Osteoblast (primary cell): ENCODE results near the gene ZNF12. TPM values are rescaled to one million over a fixed set of nuclear protein-coding genes. Genes with fewer than 3 reads are reported as not detected.

Experiments
- DNase-seq: peaks from one replicate; pipeline ENCODE4 v3.0.0; 2011; ENCODE audit warnings: low spot score, mixed read lengths; ENCODE audit not compliant: insufficient read length; ENCODE audit errors: missing footprints
- H2AFZ ChIP-seq: 2 replicates; pipeline ENCODE4 v1.6.0; 2011; ENCODE audit warnings: mild to moderate bottlenecking, low read length
- H3K27ac ChIP-seq: 2 replicates; pipeline ENCODE4 v1.5.1; 2011; ENCODE audit warnings: mild to moderate bottlenecking, low read depth, low read length, moderate library complexity
- H3K27me3 ChIP-seq: 2 replicates; pipeline ENCODE4 v1.6.0; 2012; ENCODE audit warnings: mild to moderate bottlenecking, control low read depth, inconsistent platforms, low read length, moderate library complexity; ENCODE audit not compliant: insufficient read depth
- H3K36me3 ChIP-seq: 2 replicates; pipeline ENCODE4 v1.5.1; 2011; ENCODE audit warnings: mild to moderate bottlenecking, low read length, control low read depth, moderate library complexity; ENCODE audit not compliant: insufficient read depth
- H3K4me1 ChIP-seq: 2 replicates; pipeline ENCODE4 v1.5.1; 2011; ENCODE audit warnings: mild to moderate bottlenecking, low read length, control low read depth, moderate library complexity; ENCODE audit not compliant: insufficient read depth
- H3K4me2 ChIP-seq: 2 replicates; pipeline ENCODE4 v1.6.0; 2011; ENCODE audit warnings: mild to moderate bottlenecking, low read length; ENCODE audit not compliant: insufficient read depth
- H3K4me3 ChIP-seq: fragments of 200-600 bp; sonication (generic); 3 replicates; pipeline ENCODE4 v1.5.1; 2012; ENCODE audit warnings: mild to moderate bottlenecking, low read length, inconsistent platforms; ENCODE audit not compliant: insufficient read depth
- H3K79me2 ChIP-seq: 2 replicates; pipeline ENCODE4 v1.6.0; 2012; ENCODE audit warnings: mild to moderate bottlenecking, low read length, control low read depth, inconsistent platforms; ENCODE audit not compliant: insufficient read depth
- H3K9me3 ChIP-seq: 2 replicates; pipeline ENCODE4 v1.5.1; 2011; ENCODE audit warnings: low read depth, low read length, control low read depth
- H4K20me1 ChIP-seq: 2 replicates; pipeline ENCODE4 v1.6.0; 2012; ENCODE audit warnings: mild to moderate bottlenecking, low read length, control low read depth; ENCODE audit not compliant: insufficient read depth
- total RNA-seq: library from RNA; depleted of rRNA; stranded (reverse); fragments of >200 nt; gene quantifications from 2 replicates; pipeline ENCODE4 v1.2.3, GENCODE V29; 2012
- TF ChIP-seq, protein P1 (sequence below): IDR thresholded peaks from 2 replicates; pipeline ENCODE4 v1.5.1; 2011; ENCODE audit warnings: mild to moderate bottlenecking, low read depth, low read length, moderate library complexity; ENCODE audit errors: extremely low read depth

The ZNF12 gene
- total RNA-seq, 1 donor, result 22.8 TPM

DNA sequence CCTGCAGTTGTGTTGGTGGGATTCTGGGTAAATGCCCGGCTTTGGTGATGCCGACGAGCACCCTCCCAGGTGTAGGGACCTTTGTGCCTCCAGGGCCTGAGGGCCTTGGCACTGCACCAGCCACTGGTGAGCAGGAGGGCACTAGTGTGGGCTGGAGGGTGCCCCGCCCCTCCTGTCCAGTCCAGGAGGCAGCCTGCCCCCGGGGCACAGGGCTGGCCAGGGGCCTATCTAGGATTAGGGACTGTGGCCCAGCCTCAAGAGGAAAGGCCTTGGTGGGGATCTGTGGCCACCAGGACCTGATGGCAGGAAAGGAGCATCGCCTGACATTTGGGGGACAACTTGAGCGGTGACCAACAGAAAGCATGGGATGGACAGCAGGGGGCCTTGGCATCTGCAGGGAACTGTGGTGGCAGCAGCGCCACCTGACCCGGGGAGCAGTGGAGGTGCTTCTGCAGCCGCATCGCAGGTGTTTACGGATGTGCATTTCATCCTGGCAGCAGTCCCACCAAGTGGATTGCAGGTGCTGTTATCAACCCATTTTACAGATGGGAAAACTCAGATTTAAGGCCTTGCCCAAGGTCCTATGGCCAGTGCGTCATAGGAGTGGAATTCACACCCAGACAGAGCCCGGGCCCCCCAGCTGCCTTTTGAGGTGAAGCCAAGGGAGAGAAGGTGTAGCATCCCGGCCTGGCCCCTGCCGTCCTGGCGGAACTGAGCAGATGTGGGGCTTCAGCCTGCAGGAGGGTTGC lies 58.5 kb downstream of the ZNF12 start:
- Histone ChIP-seq H3K4me1 (no peaks in the 10 kb centered on the region), H3K9me3 (no peaks in the 10 kb centered on the region), H3K27ac (no peak overlapping the region), H3K4me3 (no peak overlapping the region), H3K4me2 (no peak overlapping the region), H2AFZ (no peak overlapping the region), H3K27me3 (no peaks in the 10 kb centered on the region), H4K20me1 (peaks cover 22% of the 10 kb centered on the region), H3K79me2 (peaks cover 3% of the 10 kb centered on the region), H3K36me3 (peaks cover 26% of the 10 kb centered on the region)
- peak; percentile 74 for DNase-seq
- TF ChIP-seq, protein P1, sequence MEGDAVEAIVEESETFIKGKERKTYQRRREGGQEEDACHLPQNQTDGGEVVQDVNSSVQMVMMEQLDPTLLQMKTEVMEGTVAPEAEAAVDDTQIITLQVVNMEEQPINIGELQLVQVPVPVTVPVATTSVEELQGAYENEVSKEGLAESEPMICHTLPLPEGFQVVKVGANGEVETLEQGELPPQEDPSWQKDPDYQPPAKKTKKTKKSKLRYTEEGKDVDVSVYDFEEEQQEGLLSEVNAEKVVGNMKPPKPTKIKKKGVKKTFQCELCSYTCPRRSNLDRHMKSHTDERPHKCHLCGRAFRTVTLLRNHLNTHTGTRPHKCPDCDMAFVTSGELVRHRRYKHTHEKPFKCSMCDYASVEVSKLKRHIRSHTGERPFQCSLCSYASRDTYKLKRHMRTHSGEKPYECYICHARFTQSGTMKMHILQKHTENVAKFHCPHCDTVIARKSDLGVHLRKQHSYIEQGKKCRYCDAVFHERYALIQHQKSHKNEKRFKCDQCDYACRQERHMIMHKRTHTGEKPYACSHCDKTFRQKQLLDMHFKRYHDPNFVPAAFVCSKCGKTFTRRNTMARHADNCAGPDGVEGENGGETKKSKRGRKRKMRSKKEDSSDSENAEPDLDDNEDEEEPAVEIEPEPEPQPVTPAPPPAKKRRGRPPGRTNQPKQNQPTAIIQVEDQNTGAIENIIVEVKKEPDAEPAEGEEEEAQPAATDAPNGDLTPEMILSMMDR, result no peak

DNA sequence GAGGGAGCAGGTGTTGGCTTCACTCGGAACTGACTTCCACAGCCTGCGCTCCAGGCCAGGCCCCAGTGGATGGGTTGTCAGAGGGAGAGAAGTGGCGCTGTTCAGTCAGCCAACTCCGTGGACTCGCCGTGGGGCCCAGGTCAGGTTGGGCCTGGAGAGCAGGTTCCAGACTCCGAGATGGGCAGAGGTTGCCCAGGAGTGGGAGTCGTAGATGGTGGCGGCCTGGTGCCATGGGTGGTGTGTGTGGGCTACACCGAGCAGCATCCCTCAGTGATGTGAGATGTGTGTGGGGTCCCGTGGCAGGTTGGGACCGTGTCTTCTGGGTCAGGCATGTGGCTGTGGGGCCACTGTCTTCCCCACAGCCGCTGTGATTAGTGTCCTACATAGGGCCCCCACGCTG lies 59.2 kb downstream of the ZNF12 start:
- H3K4me1 ChIP-seq, result no peaks in the 10 kb centered on the region
- H3K9me3 ChIP-seq, result no peaks in the 10 kb centered on the region
- peak; percentile 22 for DNase-seq
- no peak overlapping the region for H3K4me3 ChIP-seq
- TF ChIP-seq, protein P1, result no peak
- H3K36me3 ChIP-seq, result peaks cover 24% of the 10 kb centered on the region
- peaks cover 3% of the 10 kb centered on the region for H3K79me2 ChIP-seq
- no peak overlapping the region for H3K4me2 ChIP-seq
- no peak overlapping the region for H3K27ac ChIP-seq
- H3K27me3 ChIP-seq, result no peaks in the 10 kb centered on the region
- H4K20me1 ChIP-seq, result peaks cover 22% of the 10 kb centered on the region
- H2AFZ ChIP-seq, result no peak overlapping the region

DNA sequence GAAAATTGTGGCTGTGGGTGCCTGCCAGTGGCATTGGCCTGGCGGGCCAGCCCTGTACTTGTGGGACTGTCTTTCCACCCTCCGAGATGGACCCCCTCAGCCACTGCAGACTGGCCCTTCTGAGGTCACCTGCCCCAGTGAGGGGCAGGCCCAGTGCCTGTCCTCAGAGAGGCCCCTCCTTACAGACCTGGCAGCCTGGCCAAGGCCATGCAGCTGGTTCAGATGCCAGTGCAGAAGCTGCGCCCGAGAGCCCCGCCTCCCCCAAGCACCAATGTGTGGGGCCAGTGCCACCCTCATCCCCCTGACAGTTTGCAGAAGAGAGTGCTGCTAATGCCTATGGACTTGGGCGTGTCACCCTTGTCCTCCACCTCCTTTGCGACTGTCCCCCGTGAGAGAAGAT lies 59.7 kb downstream of the ZNF12 start:
- peaks cover 22% of the 10 kb centered on the region for H4K20me1 ChIP-seq
- H3K4me2 ChIP-seq, result no peak overlapping the region
- no peak overlapping the region for H2AFZ ChIP-seq
- peaks cover 3% of the 10 kb centered on the region for H3K79me2 ChIP-seq
- H3K9me3 ChIP-seq, result no peaks in the 10 kb centered on the region
- H3K4me1 ChIP-seq, result no peaks in the 10 kb centered on the region
- no peak overlapping the region for H3K4me3 ChIP-seq
- TF ChIP-seq, protein P1, result no peak
- DNase-seq, result peak; percentile 87
- peaks cover 21% of the 10 kb centered on the region for H3K36me3 ChIP-seq
- no peak overlapping the region for H3K27ac ChIP-seq
- H3K27me3 ChIP-seq, result no peaks in the 10 kb centered on the region

DNA sequence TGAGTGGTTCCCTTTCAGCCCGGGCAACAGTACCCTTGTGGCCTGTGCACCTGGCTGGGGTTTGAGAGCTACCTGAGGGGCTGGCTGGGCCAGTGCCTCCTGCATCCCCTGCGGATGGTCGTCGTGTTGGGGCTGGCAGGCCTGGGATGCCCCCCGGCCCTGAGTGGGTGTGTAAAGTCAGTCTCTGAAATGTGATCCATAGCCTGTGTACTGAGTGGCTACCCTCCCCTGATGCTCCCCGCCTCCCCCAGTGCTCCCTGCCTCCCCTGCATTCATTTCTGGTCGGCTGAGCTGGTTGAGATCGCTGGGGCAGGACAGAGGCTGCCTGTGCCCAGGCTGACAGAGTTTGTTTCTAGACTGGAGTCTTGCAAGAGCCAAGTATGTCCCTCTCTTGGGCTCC lies 60.3 kb downstream of the ZNF12 start:
- no peaks in the 10 kb centered on the region for H3K4me1 ChIP-seq
- H3K4me2 ChIP-seq, result no peak overlapping the region
- peaks cover 27% of the 10 kb centered on the region for H3K36me3 ChIP-seq
- peaks cover 3% of the 10 kb centered on the region for H3K79me2 ChIP-seq
- no peak for DNase-seq
- no peak overlapping the region for H3K27ac ChIP-seq
- H3K4me3 ChIP-seq, result no peak overlapping the region
- TF ChIP-seq, protein P1, result no peak
- peaks cover 25% of the 10 kb centered on the region for H4K20me1 ChIP-seq
- no peak overlapping the region for H2AFZ ChIP-seq
- H3K27me3 ChIP-seq, result no peaks in the 10 kb centered on the region
- H3K9me3 ChIP-seq, result no peaks in the 10 kb centered on the region
